ENCODE data around the gene PPP2R5D.

PPP2R5D gene

DNA sequence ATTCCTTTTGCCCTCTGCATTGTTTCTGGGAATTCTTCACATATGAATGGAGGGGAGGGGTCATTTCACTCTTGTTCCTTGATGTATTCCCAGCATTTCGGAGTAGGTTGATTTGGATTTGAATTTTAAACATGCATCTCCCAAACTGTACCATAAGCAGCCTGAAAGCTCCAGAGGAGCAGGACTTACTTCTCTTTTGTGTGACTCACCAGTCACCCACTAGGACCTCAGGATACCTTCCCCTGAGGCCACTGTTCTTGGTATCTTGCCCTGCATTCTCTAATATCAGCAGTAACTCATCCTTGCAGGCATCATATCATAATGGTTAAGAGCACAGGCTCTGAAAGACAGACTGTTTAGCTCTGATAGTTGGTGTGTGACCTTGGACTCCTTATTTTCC is 74.2 kb downstream of the PPP2R5D start:
- no peak for TF ChIP-seq CTCF (conservative IDR thresholded peaks at IDR 0.05; ENCODE audit: low read length)

DNA sequence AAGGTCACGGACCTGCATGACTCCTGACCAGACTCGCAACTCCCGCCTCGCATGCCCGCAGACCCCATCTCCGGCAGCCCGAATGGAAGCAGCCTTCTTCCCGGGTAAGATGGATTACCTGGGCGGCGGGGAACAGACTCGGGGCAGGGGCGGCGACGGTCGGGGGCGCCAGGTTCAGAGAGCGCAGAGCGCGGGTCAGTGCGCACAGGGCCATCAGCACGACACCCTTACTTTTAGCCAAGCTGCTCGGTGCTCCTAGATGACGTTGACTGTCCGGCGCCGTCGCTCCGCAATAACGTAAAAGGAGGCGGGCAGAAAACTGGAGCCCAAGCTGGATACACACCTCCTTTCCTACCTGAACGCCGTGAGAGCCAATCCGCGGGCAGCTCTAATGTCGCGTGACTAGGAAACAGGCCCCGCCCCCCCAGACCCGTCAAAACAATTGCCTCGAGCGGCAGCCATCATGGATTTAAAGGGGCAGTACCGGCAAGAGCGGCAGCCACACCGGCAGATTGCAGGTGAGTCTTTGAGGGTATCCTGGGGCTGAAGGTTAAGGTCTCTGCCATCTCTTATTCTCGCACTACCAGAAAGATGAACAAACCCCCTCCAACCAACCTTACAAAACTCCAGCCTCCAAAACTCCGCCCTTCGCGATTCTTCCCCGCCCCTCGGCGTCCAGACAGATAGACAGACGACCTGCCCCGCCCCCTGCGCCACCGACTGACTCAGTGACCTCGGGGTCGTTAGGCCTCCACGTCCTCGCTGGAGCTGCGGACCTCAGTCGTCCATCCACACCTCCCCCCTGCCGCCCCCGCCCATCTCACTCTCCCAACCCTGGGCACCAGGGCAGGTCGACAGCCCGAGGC is 75.0 kb downstream of the PPP2R5D start, which contains the start of the genes KLC4 and MRPL2:
TSS of gene KLC4 (plus strand) at position 464 of the 866 bp plus-strand sequence. CDS start 1,705 bp downstream, outside the sequence.
TSS of gene MRPL2 (minus strand) at position 267 of the 866 bp plus-strand sequence. CDS start at position 214, 53 bp downstream.
- H3K4me3 ChIP-seq (ENCODE audit: low read length) = peak within 1 kb of the TSS; percentile 99
- peak; percentile 98 for DNase-seq (ENCODE audit: low read depth)
- no peak for TF ChIP-seq CTCF (conservative IDR thresholded peaks at IDR 0.05; ENCODE audit: low read length)

More for the DNA sequence above, 74.2 kb downstream of the PPP2R5D start:
- no peak for DNase-seq (ENCODE audit: low read depth)
- H3K4me3 ChIP-seq (ENCODE audit: low read length) = peak overlapping the region; percentile 99

DNA sequence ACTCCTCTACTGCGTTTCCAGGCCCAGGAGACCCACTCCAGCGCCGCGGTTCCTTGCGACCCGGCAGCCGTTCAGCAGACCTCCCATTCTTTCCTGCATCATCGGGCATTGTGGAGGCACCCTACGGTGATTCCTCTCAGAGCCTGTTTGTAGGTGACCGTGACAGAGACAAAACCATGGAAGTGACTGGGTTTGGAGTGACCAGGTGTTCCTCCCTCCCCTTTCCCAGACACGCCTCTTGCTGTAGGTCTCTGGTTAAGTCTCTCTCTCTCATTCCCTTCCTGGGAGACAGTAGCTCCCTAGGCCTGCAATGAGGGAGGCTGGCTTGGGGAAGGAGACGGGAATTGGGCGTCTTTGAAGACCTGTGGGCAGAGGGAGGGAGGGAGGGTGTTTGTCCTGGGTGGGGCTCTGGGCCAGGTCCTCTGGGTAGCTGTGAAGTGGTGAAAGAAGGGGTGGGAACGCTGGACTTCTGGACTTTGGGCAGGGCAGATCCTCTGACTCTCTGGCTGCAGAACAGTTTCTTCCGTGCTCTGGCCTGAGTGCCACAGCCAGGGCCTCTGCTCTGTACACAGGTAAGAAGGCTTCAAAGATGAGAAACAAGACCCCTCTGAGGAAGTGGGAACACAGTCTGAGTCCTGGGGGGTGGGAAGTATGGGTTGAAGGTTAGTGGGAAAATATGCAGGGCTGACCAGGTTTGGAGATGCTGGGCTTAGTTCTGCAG is 75.8 kb downstream of the PPP2R5D start:
- DNase-seq (ENCODE audit: low read depth) = no peak
- TF ChIP-seq CTCF (conservative IDR thresholded peaks at IDR 0.05; ENCODE audit: low read length) = no peak

GRCh38 chr6:43060755-43061633 is 76.6 kb downstream of the PPP2R5D start:
- peak overlapping the region; percentile 99 for H3K4me3 ChIP-seq (ENCODE audit: low read length)
- no peak for TF ChIP-seq CTCF (conservative IDR thresholded peaks at IDR 0.05; ENCODE audit: low read length)
- no peak for DNase-seq (ENCODE audit: low read depth)

More for the DNA sequence above, 75.8 kb downstream of the PPP2R5D start:
- peak overlapping the region; percentile 99 for H3K4me3 ChIP-seq (ENCODE audit: low read length)

DNA sequence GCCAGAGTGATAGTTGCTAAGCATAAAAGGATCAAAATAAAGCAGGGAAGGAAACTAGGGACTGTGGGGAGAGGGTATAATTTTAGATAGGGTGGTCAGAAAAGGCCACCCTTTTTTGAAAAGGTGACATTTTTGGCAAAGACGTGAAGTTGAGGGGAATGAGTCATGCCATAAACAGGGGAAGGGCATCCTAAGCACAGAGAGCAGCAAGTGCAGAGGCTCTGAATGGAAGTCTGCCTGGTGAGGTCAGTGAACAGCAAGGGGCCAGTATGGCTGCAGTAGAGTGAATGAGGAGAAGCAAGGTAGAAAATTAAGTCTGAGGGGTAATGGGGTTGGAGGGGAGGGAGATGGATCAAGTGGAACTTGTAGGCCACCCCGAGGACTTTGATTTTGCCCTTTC is 77.5 kb downstream of the PPP2R5D start:
- no peak overlapping the region for H3K4me3 ChIP-seq (ENCODE audit: low read length)
- no peak for DNase-seq (ENCODE audit: low read depth)
- TF ChIP-seq CTCF (conservative IDR thresholded peaks at IDR 0.05; ENCODE audit: low read length) = no peak

All from AG10803 (cell line).